Activated T-cell treated with anti-CD3 and anti-CD28 coated beads, Interleukin-2, amount 50 U/mL, for 24 hours (primary cell): ENCODE results near the gene ATP5F1D.

Source experiments
- DNase-seq: peaks from one replicate; pipeline ENCODE4 v3.0.0-alpha.2; 2020
- H3K27ac Mint-ChIP-seq: 2 replicates; pipeline ENCODE4 v1.8.0; 2020; ENCODE audit warnings: mild to moderate bottlenecking, mixed read lengths
- H3K27me3 Mint-ChIP-seq: 2 replicates; pipeline ENCODE4 v1.8.0; 2020; ENCODE audit warnings: mixed read lengths
- H3K36me3 Mint-ChIP-seq: 2 replicates; pipeline ENCODE4 v1.8.0; 2020; ENCODE audit warnings: low read depth, mixed read lengths
- H3K4me1 Mint-ChIP-seq: 2 replicates; pipeline ENCODE4 v1.8.0; 2020; ENCODE audit warnings: low read depth, mixed read lengths
- H3K4me3 Mint-ChIP-seq: 2 replicates; pipeline ENCODE4 v1.8.0; 2020; ENCODE audit warnings: mild to moderate bottlenecking, moderate library complexity, mixed read lengths
- H3K9me3 Mint-ChIP-seq: 2 replicates; pipeline ENCODE4 v1.8.0; 2020; ENCODE audit warnings: mixed read lengths

The ATP5F1D gene

GRCh38 chr19:1235625-1236538 is 5.7 kb upstream of the ATP5F1D start:
- H3K4me1 Mint-ChIP-seq, result peaks cover 26% of the 10 kb centered on the region
- H3K27ac Mint-ChIP-seq, result no peak overlapping the region
- peaks cover 14% of the 10 kb centered on the region for H3K27me3 Mint-ChIP-seq
- no peak overlapping the region for H3K4me3 Mint-ChIP-seq
- no peak for DNase-seq
- no peaks in the 10 kb centered on the region for H3K36me3 Mint-ChIP-seq
- no peaks in the 10 kb centered on the region for H3K9me3 Mint-ChIP-seq

DNA sequence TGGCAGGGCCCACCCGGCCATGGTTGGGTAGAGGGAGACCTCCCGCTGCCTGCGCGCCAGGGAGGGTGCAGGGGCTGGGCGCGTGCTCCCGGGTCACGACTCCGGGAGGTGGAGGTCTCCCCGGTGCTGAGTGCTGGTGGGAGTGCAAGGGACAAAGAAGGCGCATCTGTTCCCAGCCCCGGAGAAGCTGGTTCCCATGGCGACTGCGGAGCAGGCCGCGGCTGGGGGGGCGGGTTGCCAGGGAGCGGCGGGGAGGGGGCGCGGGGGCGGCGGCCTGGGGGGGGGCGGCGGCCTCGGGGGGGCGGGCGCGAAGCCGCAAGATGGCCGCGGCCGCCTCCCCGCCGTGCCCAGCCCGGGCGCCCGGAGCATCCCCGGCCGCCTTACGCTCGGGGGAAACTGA is 5.0 kb upstream of the ATP5F1D start:
- H3K4me3 Mint-ChIP-seq, result peak overlapping the region; percentile 63
- peaks cover 14% of the 10 kb centered on the region for H3K27me3 Mint-ChIP-seq
- H3K27ac Mint-ChIP-seq, result no peak overlapping the region
- peaks cover 33% of the 10 kb centered on the region for H3K4me1 Mint-ChIP-seq
- no peaks in the 10 kb centered on the region for H3K9me3 Mint-ChIP-seq
- DNase-seq, result no peak
- H3K36me3 Mint-ChIP-seq, result peaks cover 1% of the 10 kb centered on the region

DNA sequence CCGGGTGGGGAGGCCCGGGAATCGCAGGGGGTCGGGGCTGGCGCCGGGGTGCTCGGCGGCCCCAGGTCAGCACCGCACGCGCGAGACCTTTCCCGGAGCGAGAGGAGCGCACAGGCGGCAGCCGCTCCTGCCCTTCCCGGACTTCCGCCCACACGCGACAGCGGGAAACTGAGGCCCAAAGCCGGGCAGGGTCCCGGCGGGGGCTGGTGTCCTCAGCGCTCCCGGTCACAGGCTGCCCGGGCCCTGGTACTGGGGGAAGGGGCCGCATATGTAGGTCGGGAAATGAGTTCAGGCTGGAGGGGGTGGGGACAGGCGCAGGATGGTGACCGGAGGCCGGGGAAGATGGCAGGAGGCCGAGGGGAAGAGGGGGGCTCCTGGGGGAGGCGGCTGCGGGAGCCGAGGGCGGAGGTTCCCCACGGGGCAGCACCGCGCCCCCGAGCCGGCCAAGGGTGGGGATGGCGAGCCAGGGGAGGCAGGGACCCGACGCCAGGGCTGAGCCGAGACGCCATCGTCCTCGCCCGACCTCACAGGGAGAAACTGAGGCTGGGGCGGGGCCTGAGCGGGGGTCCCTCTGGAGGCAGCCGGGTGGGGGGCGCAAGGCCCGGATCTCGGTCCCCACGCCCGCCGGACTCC is 4.4 kb upstream of the ATP5F1D start:
- peak; percentile 54 for DNase-seq
- H3K36me3 Mint-ChIP-seq, result peaks cover 4% of the 10 kb centered on the region
- H3K27ac Mint-ChIP-seq, result no peak overlapping the region
- H3K4me3 Mint-ChIP-seq, result peak overlapping the region; percentile 63
- peaks cover 34% of the 10 kb centered on the region for H3K4me1 Mint-ChIP-seq
- peaks cover 14% of the 10 kb centered on the region for H3K27me3 Mint-ChIP-seq
- no peaks in the 10 kb centered on the region for H3K9me3 Mint-ChIP-seq

DNA sequence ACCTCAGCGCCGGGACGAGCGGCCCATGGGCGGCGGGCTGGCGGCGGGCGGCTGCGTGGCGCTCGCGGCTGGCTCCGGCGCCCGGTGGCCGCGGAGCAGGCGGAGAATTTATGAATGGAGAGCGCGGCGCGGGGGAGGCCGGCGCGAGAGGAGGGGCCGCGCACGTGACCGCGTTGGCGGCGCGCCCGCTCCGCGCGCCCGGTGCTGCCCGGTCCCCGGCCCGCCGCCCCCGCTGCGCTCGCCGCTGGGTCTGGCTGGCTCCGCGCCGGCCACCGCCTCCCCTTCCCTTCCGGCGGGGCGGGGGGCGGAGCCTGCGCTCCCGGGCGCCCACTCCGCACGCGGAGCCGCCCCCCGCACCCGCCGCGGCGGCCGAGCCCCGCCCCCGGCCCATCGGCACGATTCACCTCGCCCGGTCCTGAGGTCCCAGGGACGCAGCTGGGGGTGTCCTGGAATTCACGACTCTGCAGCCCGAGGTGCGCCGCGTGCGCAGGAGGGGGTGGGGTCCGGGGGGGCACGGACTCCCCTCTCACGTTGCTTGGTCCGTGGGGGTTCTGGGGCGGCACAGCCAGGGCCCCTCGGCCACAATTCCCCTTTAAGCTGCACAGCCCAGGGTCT is 3.7 kb upstream of the ATP5F1D start, which contains the start of gene CBARP:
CBARP (minus strand) TSS at position 252 of the 615 bp plus-strand sequence. CDS start 1,905 bp downstream, outside the sequence.
- Mint-ChIP-seq H3K36me3 (peaks cover 11% of the 10 kb centered on the region), H3K9me3 (no peaks in the 10 kb centered on the region), H3K4me1 (peaks cover 37% of the 10 kb centered on the region), H3K27ac (peak within 1 kb of the TSS; percentile 85), H3K27me3 (peaks cover 14% of the 10 kb centered on the region), H3K4me3 (peak within 1 kb of the TSS; percentile 74)
- peak; percentile 72 for DNase-seq

- peaks cover 45% of the 10 kb centered on the region for H3K4me1 Mint-ChIP-seq
- H3K27me3 Mint-ChIP-seq, result peaks cover 14% of the 10 kb centered on the region
- H3K36me3 Mint-ChIP-seq, result peaks cover 19% of the 10 kb centered on the region
- peak overlapping the region; percentile 74 for H3K4me3 Mint-ChIP-seq
- no peaks in the 10 kb centered on the region for H3K9me3 Mint-ChIP-seq
- peak; percentile 56 for DNase-seq
- H3K27ac Mint-ChIP-seq, result peak overlapping the region; percentile 85
Measured at GRCh38 chr19:1238369-1239303, 2.9 kb upstream of the ATP5F1D start.

GRCh38 chr19:1239420-1239795 is 2.1 kb upstream of the ATP5F1D start:
- no peak for DNase-seq
- peaks cover 23% of the 10 kb centered on the region for H3K36me3 Mint-ChIP-seq
- no peaks in the 10 kb centered on the region for H3K9me3 Mint-ChIP-seq
- peak overlapping the region; percentile 44 for H3K4me3 Mint-ChIP-seq
- H3K27me3 Mint-ChIP-seq, result peaks cover 14% of the 10 kb centered on the region
- H3K27ac Mint-ChIP-seq, result peak overlapping the region; percentile 33
- peaks cover 49% of the 10 kb centered on the region for H3K4me1 Mint-ChIP-seq

- H3K9me3 Mint-ChIP-seq, result no peaks in the 10 kb centered on the region
- H3K27ac Mint-ChIP-seq, result peak overlapping the region; percentile 72
- peaks cover 54% of the 10 kb centered on the region for H3K4me1 Mint-ChIP-seq
- H3K4me3 Mint-ChIP-seq, result peak overlapping the region; percentile 94
- peak; percentile 99 for DNase-seq
- peaks cover 28% of the 10 kb centered on the region for H3K36me3 Mint-ChIP-seq
- peaks cover 14% of the 10 kb centered on the region for H3K27me3 Mint-ChIP-seq
Measured at GRCh38 chr19:1239796-1240737, 1.5 kb upstream of the ATP5F1D start.

GRCh38 chr19:1240925-1241324 is 626 bp upstream of the ATP5F1D start:
- peaks cover 56% of the 10 kb centered on the region for H3K4me1 Mint-ChIP-seq
- no peaks in the 10 kb centered on the region for H3K9me3 Mint-ChIP-seq
- peaks cover 32% of the 10 kb centered on the region for H3K36me3 Mint-ChIP-seq
- H3K27ac Mint-ChIP-seq, result peak overlapping the region; percentile 94
- peak overlapping the region; percentile 94 for H3K4me3 Mint-ChIP-seq
- peak; percentile 46 for DNase-seq
- H3K27me3 Mint-ChIP-seq, result peaks cover 14% of the 10 kb centered on the region

- peak overlapping the region; percentile 92 for H3K27ac Mint-ChIP-seq
- H3K9me3 Mint-ChIP-seq, result no peaks in the 10 kb centered on the region
- peaks cover 39% of the 10 kb centered on the region for H3K36me3 Mint-ChIP-seq
- DNase-seq, result peak; percentile 93
- H3K4me1 Mint-ChIP-seq, result peaks cover 53% of the 10 kb centered on the region
- peak overlapping the region; percentile 94 for H3K4me3 Mint-ChIP-seq
- peaks cover 5% of the 10 kb centered on the region for H3K27me3 Mint-ChIP-seq
Measured at GRCh38 chr19:1243768-1244692, 2.5 kb downstream of the ATP5F1D start.

DNA sequence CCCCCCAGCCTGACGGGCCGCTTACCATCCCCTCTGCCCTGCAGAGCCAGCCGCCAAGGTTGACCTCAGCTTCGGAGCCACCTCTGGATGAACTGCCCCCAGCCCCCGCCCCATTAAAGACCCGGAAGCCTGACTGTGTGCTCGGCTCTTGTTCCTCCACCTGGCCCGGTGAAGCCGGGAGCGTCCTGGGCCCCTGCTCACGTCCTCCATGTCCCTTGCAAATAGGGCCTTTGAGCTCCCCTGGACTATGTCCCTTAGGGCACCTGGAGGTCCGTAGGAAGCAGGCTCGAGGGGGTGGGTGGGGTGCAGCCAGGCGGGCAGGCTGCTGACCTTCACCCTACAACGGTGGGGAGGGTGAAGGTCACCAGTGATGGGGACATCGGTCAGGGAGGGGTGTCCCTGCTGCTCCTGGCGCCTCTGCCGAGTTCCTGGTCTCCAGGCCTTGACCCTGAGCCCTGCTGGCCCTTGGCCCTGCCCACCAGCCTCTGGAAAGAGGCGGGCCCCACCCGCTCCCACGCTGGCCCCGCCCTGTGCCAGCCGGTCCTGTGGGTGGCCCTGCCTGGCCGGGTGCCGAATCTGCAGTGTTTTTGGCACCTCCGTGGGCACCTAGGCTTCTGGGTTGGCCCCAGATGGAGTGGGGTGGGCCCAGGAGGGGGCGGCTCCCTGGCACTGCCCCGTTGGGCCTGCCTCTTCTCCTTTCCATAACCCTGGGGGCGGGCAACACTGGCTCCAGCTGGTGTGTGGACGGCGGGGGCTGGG is 3.3 kb downstream of the ATP5F1D start:
- H3K27ac Mint-ChIP-seq, result peak overlapping the region; percentile 92
- H3K4me1 Mint-ChIP-seq, result peaks cover 45% of the 10 kb centered on the region
- peak; percentile 51 for DNase-seq
- H3K27me3 Mint-ChIP-seq, result no peaks in the 10 kb centered on the region
- no peaks in the 10 kb centered on the region for H3K9me3 Mint-ChIP-seq
- H3K4me3 Mint-ChIP-seq, result peak overlapping the region; percentile 74
- H3K36me3 Mint-ChIP-seq, result peaks cover 41% of the 10 kb centered on the region

- peaks cover 41% of the 10 kb centered on the region for H3K4me1 Mint-ChIP-seq
- no peaks in the 10 kb centered on the region for H3K9me3 Mint-ChIP-seq
- peaks cover 41% of the 10 kb centered on the region for H3K36me3 Mint-ChIP-seq
- peak overlapping the region; percentile 14 for H3K27ac Mint-ChIP-seq
- H3K27me3 Mint-ChIP-seq, result no peaks in the 10 kb centered on the region
- no peak overlapping the region for H3K4me3 Mint-ChIP-seq
- peak; percentile 42 for DNase-seq
Measured at GRCh38 chr19:1245494-1246264, 4.1 kb downstream of the ATP5F1D start.
